RWPE1 (cell line): ENCODE data around the gene DTD2.

Source experiments
- CTCF ChIA-PET: fragments of 350-600 bp; sonication (Branson Sonifier 250); formaldehyde crosslinking; extraction: SDS; loops from one replicate; lab custom pipeline; 2021; lab: Yijun Ruan, JAX
- POLR2A ChIA-PET: fragments of 400-600 bp; formaldehyde crosslinking; extraction: SDS; loops from one replicate; lab custom pipeline; 2020; ENCODE audit warnings: antibody characterized with exemption; ENCODE audit not compliant: low non-redundant PET; lab: Yijun Ruan, JAX
- DNase-seq: peaks from one replicate; pipeline ENCODE4 v3.0.0; 2012; ENCODE audit warnings: low spot score
- H3K27ac ChIP-seq: fragments of 450-650 bp; 2 replicates; pipeline ENCODE4 v1.5.1; 2017
- CTCF ChIP-seq: fragments of 450-650 bp; conservative IDR thresholded peaks from 2 replicates; pipeline ENCODE4 v1.5.1; 2017; ENCODE audit warnings: low read depth, mild to moderate bottlenecking

Gene DTD2

GRCh38 chr14:31435276-31435675 lies 22.0 kb downstream of the DTD2 start:
- H3K27ac ChIP-seq, result peak overlapping the region; percentile 58
- no peak for DNase-seq
- TF ChIP-seq CTCF, result no peak
- ChIA-PET POLR2A (no interaction called here), CTCF (interaction anchor here (0.5 to 0.6 kb wide), 2 partner anchors 14 to 1032 kb away, joined by 3 to 6 read pairs; no protein-coding TSS in a partner anchor)

DNA sequence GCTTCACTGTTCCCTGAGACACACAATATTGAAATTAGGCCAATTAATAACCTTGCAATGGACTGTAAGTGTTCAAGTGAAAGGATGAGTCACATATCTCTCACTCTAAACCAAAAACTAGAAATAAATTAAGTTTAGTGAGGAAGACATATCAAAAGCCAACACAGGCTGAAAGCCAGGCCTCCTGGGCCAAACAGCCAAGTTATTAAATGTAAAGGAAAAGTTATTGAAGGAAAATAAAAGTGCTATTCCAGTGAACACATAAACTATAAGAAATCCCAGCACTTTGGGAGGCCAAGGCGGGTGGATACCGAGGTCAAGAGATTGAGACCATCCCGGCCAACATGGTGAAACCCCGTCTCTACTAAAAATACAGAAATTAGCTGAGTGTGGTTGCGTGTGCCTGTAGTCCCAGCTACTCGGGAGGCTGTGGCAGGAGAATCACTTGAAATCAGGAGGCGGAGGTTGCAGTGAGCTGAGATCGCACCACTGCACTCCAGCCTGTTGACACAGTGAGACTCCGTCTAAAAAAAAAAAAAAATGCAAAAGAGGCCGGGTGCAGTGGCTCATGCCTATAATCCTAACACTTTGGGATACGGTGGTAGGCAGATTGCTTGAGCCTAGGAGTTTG lies 26.6 kb downstream of the DTD2 start:
- no peak for DNase-seq
- no peak for TF ChIP-seq CTCF
- ChIA-PET CTCF (no interaction called here), POLR2A (no interaction called here)
- no peak overlapping the region for H3K27ac ChIP-seq

DNA sequence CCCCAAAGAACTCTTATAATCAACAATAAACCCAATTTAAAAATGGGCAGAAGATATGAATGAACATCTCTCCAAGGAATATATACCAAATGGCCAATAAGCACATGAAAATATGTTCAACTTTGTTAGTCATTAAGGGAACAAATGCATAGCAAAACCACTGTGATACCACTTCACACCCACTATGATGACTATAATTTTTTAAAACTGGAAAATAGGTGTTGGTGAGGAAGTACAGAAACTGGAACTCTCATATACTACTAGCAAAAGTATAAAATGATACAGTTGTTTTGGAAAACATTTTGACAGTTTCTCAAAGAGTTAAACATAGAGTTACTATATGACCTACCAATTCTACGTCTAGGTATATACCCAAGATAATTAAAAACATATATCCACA lies 27.5 kb downstream of the DTD2 start:
- CTCF ChIA-PET, result no interaction called here
- POLR2A ChIA-PET, result no interaction called here

GRCh38 chr14:31428011-31428410 lies 29.3 kb downstream of the DTD2 start:
- no peak overlapping the region for H3K27ac ChIP-seq
- ChIA-PET POLR2A (no interaction called here), CTCF (interaction anchor here (0.6 kb wide), 1 partner anchor 19 kb away, joined by 3 read pairs; no protein-coding TSS in a partner anchor)
- DNase-seq, result no peak
- TF ChIP-seq CTCF, result no peak

More for the DNA sequence above, 27.5 kb downstream of the DTD2 start:
- H3K27ac ChIP-seq, result no peak overlapping the region
- DNase-seq, result no peak
- no peak for TF ChIP-seq CTCF

GRCh38 chr14:31426663-31427062 lies 30.6 kb downstream of the DTD2 start:
- ChIA-PET POLR2A (no interaction called here), CTCF (no interaction called here)
- DNase-seq, result no peak
- no peak for TF ChIP-seq CTCF
- H3K27ac ChIP-seq, result no peak overlapping the region

GRCh38 chr14:31425905-31426304 lies 31.4 kb downstream of the DTD2 start:
- TF ChIP-seq CTCF, result no peak
- CTCF ChIA-PET, result no interaction called here

More at GRCh38 chr14:31425905-31426304, 31.4 kb downstream of the DTD2 start:
- no peak overlapping the region for H3K27ac ChIP-seq
- DNase-seq, result no peak
- POLR2A ChIA-PET, result no interaction called here
